GM21360 (cell line): Measurements from ENCODE around the gene TYMP.
A peak's percentile ranks its signal among the peaks of the same experiment; 100 is the strongest.
"Not testable (repeated sequence)": the region's sequence is repeated elsewhere in the genome, so short reads cannot be mapped to it uniquely, and the experiment has no call there.

Source experiments
- ATAC-seq: cut with Tn5 transposase; IDR thresholded peaks from one replicate; pipeline ENCODE4 v1.9.1; 2021; ENCODE audit warnings: mild to moderate bottlenecking, moderate library complexity; ENCODE audit not compliant: unreplicated experiment

TYMP gene

GRCh38 chr22:50525104-50525857, 4.5 kb downstream of the TYMP start, which contains the start of gene SCO2:
Gene SCO2 (minus strand): TSS chr22:50525598. CDS start chr22:50524411, 1,187 bp downstream.
- peak; percentile 35 for ATAC-seq

- no peak for ATAC-seq
Observed at GRCh38 chr22:50524676-50525103, 5.1 kb downstream of the TYMP start.

GRCh38 chr22:50523806-50524675, 5.8 kb downstream of the TYMP start:
- ATAC-seq, result no peak

GRCh38 chr22:50523458-50523805, 6.4 kb downstream of the TYMP start:
- no peak for ATAC-seq

- no peak for ATAC-seq
Observed at GRCh38 chr22:50522806-50523438, 6.9 kb downstream of the TYMP start.

GRCh38 chr22:50522208-50522805, 7.5 kb downstream of the TYMP start:
- ATAC-seq, result no peak

GRCh38 chr22:50521710-50522109, 8.1 kb downstream of the TYMP start:
- no peak for ATAC-seq

- no peak for ATAC-seq
Observed at GRCh38 chr22:50520826-50521453, 8.9 kb downstream of the TYMP start.

GRCh38 chr22:50520184-50520583, 9.6 kb downstream of the TYMP start:
- not testable (repeated sequence) for ATAC-seq

GRCh38 chr22:50519151-50519550, 10.7 kb downstream of the TYMP start:
- no peak for ATAC-seq

GRCh38 chr22:50518606-50519005, 11.2 kb downstream of the TYMP start:
- no peak for ATAC-seq

- ATAC-seq, result no peak
Observed at GRCh38 chr22:50517495-50518260, 12.1 kb downstream of the TYMP start.

- ATAC-seq, result no peak
Observed at GRCh38 chr22:50516891-50517290, 12.9 kb downstream of the TYMP start.

- no peak for ATAC-seq
Observed at GRCh38 chr22:50516068-50516467, 13.7 kb downstream of the TYMP start.

GRCh38 chr22:50513175-50513574, 16.6 kb downstream of the TYMP start:
- no peak for ATAC-seq

- ATAC-seq, result no peak
Observed at GRCh38 chr22:50508897-50509296, 20.9 kb downstream of the TYMP start.

GRCh38 chr22:50507991-50508884, 21.6 kb downstream of the TYMP start, which contains the start of gene NCAPH2:
Gene NCAPH2 (plus strand): TSS chr22:50508224. CDS start chr22:50508338, 114 bp downstream.
- ATAC-seq, result peak; percentile 59

GRCh38 chr22:50507421-50507990, 22.3 kb downstream of the TYMP start, which contains the start of gene LMF2:
Gene LMF2 (minus strand): TSS chr22:50507702. CDS start chr22:50507675, 27 bp downstream.
- peak; percentile 48 for ATAC-seq
